ENCODE measurements around the gene BAG5. TPM values are rescaled to one million over a fixed set of nuclear protein-coding genes. Genes with fewer than 3 reads are reported as not detected.

Gene BAG5
- total and polyA plus RNA-seq, 8 donors, result 22.7 to 32.1 (median 25.9) TPM

GRCh38 chr14:103522649-103523574, 39.5 kb downstream of the BAG5 start, which contains the start of gene CKB:
CKB (minus strand) TSS chr14:103522830; CDS start chr14:103522493, 337 bp downstream.
- Histone ChIP-seq H3K27me3 (peaks cover 8 to 48% of the 10 kb centered on the region in 2 donors), H3K4me3 (peak within 1 kb of the TSS; percentile 47 to 57), H3K4me1 (peaks cover 32 to 70% of the 10 kb centered on the region in 2 donors), H3K9me3 (no peaks in the 10 kb centered on the region), H3K27ac (peak within 1 kb of the TSS; percentile 29 to 33), H3K36me3 (no peaks in the 10 kb centered on the region)
- DNase-seq (peak in 2 of 4 donors; percentile 79 to 85), ATAC-seq (peak; percentile 41)
- no peak for TF ChIP-seq CTCF (IDR thresholded peaks at IDR 0.05)
- intact Hi-C loops (cut with DNase I), result no loop called here

- ATAC-seq (no peak), DNase-seq (peak in 2 of 4 donors; percentile 46 to 82)
- Histone ChIP-seq H3K9me3 (no peaks in the 10 kb centered on the region), H3K36me3 (no peaks in the 10 kb centered on the region), H3K4me1 (peaks cover 29 to 63% of the 10 kb centered on the region in 2 donors), H3K27ac (peak overlapping the region; percentile 29 to 33), H3K4me3 (peak overlapping the region; percentile 47 to 57), H3K27me3 (peaks cover 8 to 48% of the 10 kb centered on the region in 2 donors)
- intact Hi-C loops (cut with DNase I), result no loop called here
- no peak for TF ChIP-seq CTCF (IDR thresholded peaks at IDR 0.05)
Measured at GRCh38 chr14:103521951-103522563, 40.4 kb downstream of the BAG5 start.

GRCh38 chr14:103521438-103521950, 41.0 kb downstream of the BAG5 start:
- Histone ChIP-seq H3K36me3 (no peaks in the 10 kb centered on the region), H3K4me1 (peaks cover 29 to 57% of the 10 kb centered on the region in 2 donors), H3K27ac (peak overlapping the region; percentile 29 to 33), H3K9me3 (no peaks in the 10 kb centered on the region), H3K4me3 (peak overlapping the region; percentile 47 to 57), H3K27me3 (peaks cover 8 to 48% of the 10 kb centered on the region in 2 donors)
- ATAC-seq (peak; percentile 56), DNase-seq (no peak)
- TF ChIP-seq CTCF (IDR thresholded peaks at IDR 0.05), result no peak
- intact Hi-C loops (cut with DNase I), result no loop called here

DNA sequence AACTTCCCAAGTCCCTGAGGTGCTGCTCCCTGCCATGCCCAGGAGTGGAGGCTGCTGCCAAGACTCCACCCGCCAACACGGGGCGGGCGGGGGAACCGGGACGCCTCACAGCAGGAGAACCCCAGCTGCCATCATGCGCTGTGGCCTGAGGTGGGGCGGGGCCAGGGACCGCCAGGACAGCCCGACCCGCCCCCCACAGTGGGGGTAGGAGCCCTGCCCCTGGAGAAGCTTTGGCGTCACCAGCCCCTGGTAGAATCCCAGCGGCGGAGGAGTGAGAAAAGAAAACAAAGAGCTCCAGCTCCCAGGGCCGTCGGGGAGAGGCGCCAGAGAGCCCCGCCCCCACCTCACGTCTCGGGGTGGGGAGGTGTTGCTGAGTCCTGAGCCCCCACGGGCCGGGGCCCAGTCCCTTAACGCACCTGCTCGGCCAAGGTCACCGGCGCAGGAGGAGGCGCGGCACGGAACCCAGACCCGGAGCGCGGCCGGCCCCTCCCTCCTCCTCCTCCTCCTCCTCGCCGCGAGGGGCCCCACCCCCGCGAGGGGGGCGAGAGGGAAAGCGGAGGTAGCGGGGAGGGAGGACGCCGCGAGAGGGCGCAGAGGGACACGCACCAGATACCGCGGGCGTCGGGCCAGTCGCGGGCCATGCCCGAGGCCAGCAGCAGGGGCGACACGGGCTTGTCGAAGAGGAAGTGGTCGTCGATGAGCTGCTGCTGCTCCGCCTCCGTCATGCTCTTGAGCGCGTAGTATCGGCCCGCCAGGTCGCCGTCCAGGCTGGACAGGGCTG, 41.6 kb downstream of the BAG5 start:
- H3K9me3 ChIP-seq, result no peaks in the 10 kb centered on the region
- DNase-seq (peak; percentile 73 to 94 (median 82)), ATAC-seq (peak; percentile 75)
- H3K36me3 ChIP-seq, result no peaks in the 10 kb centered on the region
- peaks cover 8 to 48% of the 10 kb centered on the region in 2 donors for H3K27me3 ChIP-seq
- peak; percentile 22 to 60 for TF ChIP-seq CTCF (IDR thresholded peaks at IDR 0.05)
- peaks cover 29 to 55% of the 10 kb centered on the region in 2 donors for H3K4me1 ChIP-seq
- intact Hi-C loops (cut with DNase I), result no loop called here
- H3K27ac ChIP-seq, result peak overlapping the region; percentile 29 to 33
- peak overlapping the region; percentile 47 to 57 for H3K4me3 ChIP-seq
